ENCODE results near the gene FGF19.
A peak's percentile ranks its signal among the peaks of the same experiment; 100 is the strongest.
"Not testable (repeated sequence)": the region's sequence is repeated elsewhere in the genome, so short reads cannot be mapped to it uniquely, and the experiment has no call there.

Gene FGF19

GRCh38 chr11:69716891-69717747 is 13.3 kb upstream of the FGF19 start:
- no peak for DNase-seq

GRCh38 chr11:69716099-69716498 is 12.3 kb upstream of the FGF19 start:
- DNase-seq, result no peak

- no peak for DNase-seq
Observed at GRCh38 chr11:69715446-69715845, 11.6 kb upstream of the FGF19 start.

GRCh38 chr11:69711822-69712801 is 8.3 kb upstream of the FGF19 start:
- DNase-seq, result no peak

GRCh38 chr11:69708736-69709401 is 5.0 kb upstream of the FGF19 start:
- DNase-seq, result no peak

- DNase-seq, result peak; percentile 38
Observed at GRCh38 chr11:69707176-69707575, 3.4 kb upstream of the FGF19 start.

GRCh38 chr11:69705901-69706787 is 2.3 kb upstream of the FGF19 start:
- no peak for DNase-seq

- DNase-seq, result no peak
Observed at GRCh38 chr11:69705351-69705811, 1.6 kb upstream of the FGF19 start.

GRCh38 chr11:69704508-69705253 is 859 bp upstream of the FGF19 start:
- peak; percentile 56 for DNase-seq

- DNase-seq, result no peak
Observed at GRCh38 chr11:69703453-69703767, 412 bp downstream of the FGF19 start.

GRCh38 chr11:69702769-69703452 is 911 bp downstream of the FGF19 start:
- no peak for DNase-seq

GRCh38 chr11:69702239-69702691 is 1.6 kb downstream of the FGF19 start:
- no peak for DNase-seq

- peak; percentile 89 for DNase-seq
Observed at GRCh38 chr11:69700278-69701140, 3.3 kb downstream of the FGF19 start.

- no peak for DNase-seq
Observed at GRCh38 chr11:69699213-69699612, 4.6 kb downstream of the FGF19 start.

- no peak for DNase-seq
Observed at GRCh38 chr11:69698362-69698761, 5.5 kb downstream of the FGF19 start.

GRCh38 chr11:69697861-69698260 is 6.0 kb downstream of the FGF19 start:
- DNase-seq, result no peak

GRCh38 chr11:69697469-69697843 is 6.4 kb downstream of the FGF19 start:
- no peak for DNase-seq

- no peak for DNase-seq
Observed at GRCh38 chr11:69696749-69697468, 6.9 kb downstream of the FGF19 start.

GRCh38 chr11:69695995-69696394 is 7.8 kb downstream of the FGF19 start:
- DNase-seq, result not testable (repeated sequence)
